OCI-LY1 (cell line): ENCODE measurements around the gene CACNA1I.

Experiments
- H2AFZ ChIP-seq: fragments of 200-600 bp; sonication (generic), shearing (Covaris generic); 2 replicates; pipeline ENCODE4 v1.6.0; 2014; ENCODE audit warnings: antibody characterized with exemption, mild to moderate bottlenecking, low read length
- H3F3A ChIP-seq: fragments of 200-600 bp; sonication (generic), shearing (Covaris generic); 2 replicates; pipeline ENCODE4 v1.6.0; 2014; ENCODE audit warnings: mild to moderate bottlenecking, antibody characterized with exemption, low read length, moderate library complexity; ENCODE audit not compliant: insufficient read depth
- H3K27ac ChIP-seq: fragments of 200-600 bp; sonication (generic); 2 replicates; pipeline ENCODE4 v1.5.1; 2014; ENCODE audit warnings: low read length, mixed run types, mild to moderate bottlenecking, low read depth; ENCODE audit not compliant: poor library complexity, severe bottlenecking
- H3K27me3 ChIP-seq: fragments of 200-600 bp; sonication (generic); 2 replicates; pipeline ENCODE4 v1.6.0; 2014; ENCODE audit warnings: antibody characterized with exemption, mild to moderate bottlenecking, low read length, moderate library complexity; ENCODE audit not compliant: insufficient read depth
- H3K36me3 ChIP-seq: fragments of 200-600 bp; sonication (generic); 2 replicates; pipeline ENCODE4 v1.6.1; 2014; ENCODE audit warnings: mild to moderate bottlenecking, antibody characterized with exemption, low read length, moderate library complexity, mixed read lengths; ENCODE audit not compliant: insufficient read depth
- H3K4me1 ChIP-seq: fragments of 200-600 bp; sonication (generic); 2 replicates; pipeline ENCODE4 v1.5.1; 2014; ENCODE audit warnings: mild to moderate bottlenecking, low read length, moderate library complexity; ENCODE audit not compliant: insufficient read depth, severe bottlenecking
- H3K4me2 ChIP-seq: fragments of 200-600 bp; sonication (generic), shearing (Covaris generic); 2 replicates; pipeline ENCODE4 v1.6.1; 2014; ENCODE audit warnings: low read length
- H3K4me3 ChIP-seq: fragments of 200-600 bp; sonication (generic); 2 replicates; pipeline ENCODE4 v1.5.1; 2014; ENCODE audit warnings: low read length, low read depth, mild to moderate bottlenecking, mixed read lengths; ENCODE audit not compliant: poor library complexity, severe bottlenecking
- H3K79me2 ChIP-seq: fragments of 200-600 bp; shearing (Covaris generic); 2 replicates; pipeline ENCODE4 v1.6.1; 2016; ENCODE audit warnings: mixed run types, low read length, mixed read lengths; ENCODE audit not compliant: insufficient read depth
- H3K9ac ChIP-seq: fragments of 200-600 bp; sonication (generic), shearing (Covaris generic); 2 replicates; pipeline ENCODE4 v1.6.1; 2014; ENCODE audit warnings: mild to moderate bottlenecking, low read length, mixed read lengths
- H3K9me2 ChIP-seq: fragments of 200-600 bp; sonication (generic), shearing (Covaris generic); 2 replicates; pipeline ENCODE4 v1.6.1; 2014; ENCODE audit warnings: low read depth, mild to moderate bottlenecking, low read length, mixed read lengths
- H3K9me3 ChIP-seq: fragments of 200-600 bp; shearing (Covaris generic); 2 replicates; pipeline ENCODE4 v1.6.1; 2014; ENCODE audit warnings: low read length, mixed read lengths
- H4K20me1 ChIP-seq: fragments of 200-600 bp; sonication (generic), shearing (Covaris generic); 2 replicates; pipeline ENCODE4 v1.6.0; 2016; ENCODE audit warnings: mild to moderate bottlenecking, low read length; ENCODE audit not compliant: insufficient read depth
- EZH2 ChIP-seq: fragments of 200-600 bp; sonication (generic), shearing (Covaris generic); IDR thresholded peaks from 2 replicates; pipeline ENCODE4 v1.8.0; 2017; ENCODE audit warnings: borderline replicate concordance, mixed run types, mild to moderate bottlenecking, antibody characterized with exemption, low read length, moderate library complexity, mixed read lengths
- TF ChIP-seq, protein P1 (sequence below): fragments of 200-600 bp; sonication (generic), shearing (Covaris generic); IDR thresholded peaks from 2 replicates; pipeline ENCODE4 v1.5.1; 2017; ENCODE audit warnings: mild to moderate bottlenecking, antibody characterized with exemption, low read length, moderate library complexity, mixed read lengths

Gene CACNA1I

DNA sequence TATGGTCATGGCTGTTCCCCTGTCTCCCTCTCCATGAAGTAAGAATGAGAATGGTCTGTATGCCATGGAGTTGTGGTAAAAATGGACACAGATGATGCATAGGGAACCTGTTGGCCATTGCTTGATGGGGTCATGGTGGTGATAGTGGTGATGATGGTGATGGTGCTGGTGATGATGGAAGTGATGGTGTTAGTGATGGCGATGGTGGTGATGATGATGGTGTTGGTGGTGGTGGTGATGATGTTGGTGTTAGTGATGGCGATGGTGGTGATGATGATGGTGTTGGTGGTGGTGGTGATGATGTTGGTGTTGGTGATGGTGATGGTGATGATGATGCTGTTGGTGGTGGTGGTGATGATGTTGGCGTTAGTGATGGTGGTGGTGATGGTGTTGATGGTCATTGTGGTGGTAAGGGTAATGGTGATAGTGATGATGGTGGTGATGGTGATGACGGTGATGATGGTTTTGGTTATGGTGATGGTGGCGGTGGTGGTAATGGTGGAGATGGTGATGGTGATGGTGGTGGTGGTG, 5.1 kb upstream of the CACNA1I start:
- no peaks in the 10 kb centered on the region for H3K9me2 ChIP-seq
- H2AFZ ChIP-seq, result no peak overlapping the region
- H3K4me1 ChIP-seq, result no peaks in the 10 kb centered on the region
- H3K79me2 ChIP-seq, result no peaks in the 10 kb centered on the region
- no peaks in the 10 kb centered on the region for H4K20me1 ChIP-seq
- no peaks in the 10 kb centered on the region for H3K36me3 ChIP-seq
- no peak overlapping the region for H3K27ac ChIP-seq
- no peak overlapping the region for H3K4me3 ChIP-seq
- no peaks in the 10 kb centered on the region for H3K9me3 ChIP-seq
- no peak overlapping the region for H3K4me2 ChIP-seq
- TF ChIP-seq EZH2, result no peak
- TF ChIP-seq, protein P1, sequence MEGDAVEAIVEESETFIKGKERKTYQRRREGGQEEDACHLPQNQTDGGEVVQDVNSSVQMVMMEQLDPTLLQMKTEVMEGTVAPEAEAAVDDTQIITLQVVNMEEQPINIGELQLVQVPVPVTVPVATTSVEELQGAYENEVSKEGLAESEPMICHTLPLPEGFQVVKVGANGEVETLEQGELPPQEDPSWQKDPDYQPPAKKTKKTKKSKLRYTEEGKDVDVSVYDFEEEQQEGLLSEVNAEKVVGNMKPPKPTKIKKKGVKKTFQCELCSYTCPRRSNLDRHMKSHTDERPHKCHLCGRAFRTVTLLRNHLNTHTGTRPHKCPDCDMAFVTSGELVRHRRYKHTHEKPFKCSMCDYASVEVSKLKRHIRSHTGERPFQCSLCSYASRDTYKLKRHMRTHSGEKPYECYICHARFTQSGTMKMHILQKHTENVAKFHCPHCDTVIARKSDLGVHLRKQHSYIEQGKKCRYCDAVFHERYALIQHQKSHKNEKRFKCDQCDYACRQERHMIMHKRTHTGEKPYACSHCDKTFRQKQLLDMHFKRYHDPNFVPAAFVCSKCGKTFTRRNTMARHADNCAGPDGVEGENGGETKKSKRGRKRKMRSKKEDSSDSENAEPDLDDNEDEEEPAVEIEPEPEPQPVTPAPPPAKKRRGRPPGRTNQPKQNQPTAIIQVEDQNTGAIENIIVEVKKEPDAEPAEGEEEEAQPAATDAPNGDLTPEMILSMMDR, result no peak
- no peak overlapping the region for H3K9ac ChIP-seq
- no peaks in the 10 kb centered on the region for H3F3A ChIP-seq
- 0 out of 2 replicates have a peak, but pooled peaks cover 3% of the 10 kb centered on the region for H3K27me3 ChIP-seq

DNA sequence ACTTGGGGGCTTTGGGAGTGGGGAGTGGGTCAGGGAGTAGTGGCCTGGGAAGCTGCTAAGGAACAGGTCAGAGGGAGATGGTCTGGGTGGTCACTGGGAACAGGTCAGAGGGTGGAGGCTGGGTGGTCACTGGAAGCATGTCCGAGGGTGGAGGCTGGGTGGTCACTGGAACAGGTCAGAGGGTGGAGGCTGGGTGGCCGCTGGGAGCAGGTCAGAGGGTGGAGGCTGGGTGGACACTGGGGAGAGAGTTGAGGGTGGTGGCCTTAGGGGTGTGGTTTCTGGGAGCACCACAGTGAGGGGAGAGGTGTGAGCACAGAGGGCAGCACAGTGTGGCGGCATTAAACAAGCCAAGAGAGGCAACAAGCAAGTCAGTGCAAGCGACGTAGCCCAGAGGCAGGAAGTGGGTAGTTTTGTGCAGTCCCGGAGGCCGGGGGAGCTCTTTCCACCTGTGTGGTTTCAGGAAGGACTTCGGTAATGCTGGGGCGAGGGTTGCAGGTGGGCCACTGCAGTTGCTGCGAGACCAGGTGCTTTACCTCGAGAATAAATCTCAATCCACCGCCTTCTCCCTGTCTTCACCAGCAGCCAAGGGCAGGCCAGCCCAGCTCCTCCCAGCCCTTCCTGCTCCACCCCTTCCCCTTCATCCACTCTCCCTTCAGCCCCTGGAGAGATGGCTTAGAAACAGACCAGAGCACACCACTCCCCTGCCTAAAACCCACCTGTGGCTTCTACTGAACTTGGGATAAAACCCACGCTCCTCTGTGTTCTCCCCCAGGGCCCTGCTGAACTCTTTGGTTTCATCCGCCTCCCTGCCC, 3.2 kb upstream of the CACNA1I start:
- Histone ChIP-seq H3K9me3 (no peaks in the 10 kb centered on the region), H3K27ac (no peak overlapping the region), H3K9ac (no peak overlapping the region), H4K20me1 (no peaks in the 10 kb centered on the region), H3F3A (no peaks in the 10 kb centered on the region), H3K4me3 (no peak overlapping the region), H3K4me1 (no peaks in the 10 kb centered on the region), H2AFZ (no peak overlapping the region), H3K79me2 (no peaks in the 10 kb centered on the region), H3K27me3 (no peaks in the 10 kb centered on the region), H3K9me2 (no peaks in the 10 kb centered on the region), H3K4me2 (no peak overlapping the region), H3K36me3 (no peaks in the 10 kb centered on the region)
- TF ChIP-seq, protein P1, result no peak
- TF ChIP-seq EZH2, result no peak

DNA sequence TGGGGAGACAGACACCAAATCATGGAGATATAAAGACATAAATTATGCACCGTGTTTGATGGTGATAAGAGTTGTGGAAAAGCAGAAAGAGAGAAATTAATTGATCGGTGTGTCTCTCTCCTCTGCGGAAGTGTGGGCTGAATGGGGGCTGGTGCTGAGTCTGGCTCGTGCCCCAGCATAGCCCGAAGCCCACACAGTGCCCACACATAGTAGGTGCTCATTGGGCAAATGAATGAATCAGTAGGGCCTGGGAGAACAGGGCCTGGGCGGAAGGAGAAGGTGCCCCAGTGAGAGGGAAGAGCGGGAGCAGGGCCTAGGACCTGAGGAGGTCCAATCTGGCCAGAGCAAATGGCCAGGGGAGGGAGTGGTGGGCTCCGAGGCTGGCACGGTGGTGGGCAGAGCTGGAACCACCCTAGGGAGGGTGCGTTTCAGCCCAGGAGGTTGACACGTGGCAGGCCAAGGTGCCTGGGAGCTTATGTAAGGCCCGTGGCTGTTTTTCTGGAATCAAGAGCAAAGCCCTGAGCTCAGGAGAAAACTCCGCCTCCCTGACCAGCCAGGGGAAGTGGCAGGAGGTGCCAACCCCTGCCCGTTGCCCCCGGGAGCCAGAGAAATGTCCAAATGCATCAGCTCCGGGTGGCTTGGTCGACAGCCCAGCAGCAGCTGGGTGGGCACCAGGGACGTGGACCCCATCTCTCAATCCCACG, 2.1 kb upstream of the CACNA1I start:
- Histone ChIP-seq H3K27me3 (no peaks in the 10 kb centered on the region), H2AFZ (no peak overlapping the region), H3K9me2 (no peaks in the 10 kb centered on the region), H3K79me2 (no peaks in the 10 kb centered on the region), H3K27ac (no peak overlapping the region), H3K9ac (no peak overlapping the region), H3K4me2 (no peak overlapping the region), H3K36me3 (no peaks in the 10 kb centered on the region), H4K20me1 (no peaks in the 10 kb centered on the region), H3K4me1 (no peaks in the 10 kb centered on the region), H3F3A (no peaks in the 10 kb centered on the region), H3K9me3 (no peaks in the 10 kb centered on the region), H3K4me3 (no peak overlapping the region)
- no peak for TF ChIP-seq EZH2
- TF ChIP-seq, protein P1, result no peak
